ENCODE data around the gene KLF13.

KLF13 gene

DNA sequence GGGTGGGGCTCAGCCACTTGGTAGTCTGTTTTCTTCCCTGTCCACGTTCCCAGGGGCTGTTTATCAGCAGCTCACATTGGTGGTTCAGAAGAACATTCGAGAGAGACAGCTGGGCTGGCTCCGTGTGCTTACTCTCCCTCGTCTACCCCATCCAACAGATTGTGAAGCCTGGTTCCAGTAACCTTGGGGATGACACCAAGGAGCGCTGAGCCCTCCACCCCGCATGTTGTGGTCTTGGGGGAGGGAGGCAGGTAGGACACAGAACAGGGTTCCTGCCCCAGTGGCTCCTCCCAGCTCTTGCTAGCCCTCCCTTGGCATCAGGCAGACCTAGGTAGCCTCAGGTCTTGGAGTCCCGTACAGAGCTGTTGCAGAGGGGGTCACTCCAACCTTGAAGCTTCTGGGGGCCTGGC lies 33.1 kb downstream of the KLF13 start:
- Histone ChIP-seq H3K27ac (ENCODE audit: low read length) (peak overlapping the region; percentile 98), H3K79me2 (ENCODE audit: low read length) (peaks cover 97% of the 10 kb centered on the region), H3K4me3 (ENCODE audit: low read length) (peak overlapping the region; percentile 42; the same call in 1 of the 2 replicates), H3K4me1 (ENCODE audit: low read length) (peaks cover 98% of the 10 kb centered on the region), H3K9me2 (replicated peaks; ENCODE audit: insufficient read depth, low read length) (no peaks in the 10 kb centered on the region), H3K36me3 (replicated peaks; ENCODE audit: insufficient read depth, low read length) (no peaks in the 10 kb centered on the region), H3K9me3 (replicated peaks; ENCODE audit: insufficient read depth, low read length) (no peaks in the 10 kb centered on the region), H3F3A (ENCODE audit: insufficient read depth, low read length) (peaks cover 89% of the 10 kb centered on the region), H3K9ac (ENCODE audit: low read length) (peak overlapping the region; percentile 76), H3K4me2 (ENCODE audit: low read depth, low read length) (peak overlapping the region; percentile 95), H2AFZ (ENCODE audit: low read length) (no peak overlapping the region), H4K20me1 (ENCODE audit: insufficient read depth, low read length) (no peaks in the 10 kb centered on the region), H3K27me3 (replicated peaks; ENCODE audit: insufficient read depth, low read length) (no peaks in the 10 kb centered on the region)
- peak; percentile 20 for DNase-seq
- TF ChIP-seq EZH2 (optimal IDR thresholded peaks at IDR 0.05; ENCODE audit: low read depth, low read length) (no peak), EZH2phosphoT487 (IDR thresholded peaks at IDR 0.05; ENCODE audit: low read length) (no peak)
- TF ChIP-seq, protein P1, sequence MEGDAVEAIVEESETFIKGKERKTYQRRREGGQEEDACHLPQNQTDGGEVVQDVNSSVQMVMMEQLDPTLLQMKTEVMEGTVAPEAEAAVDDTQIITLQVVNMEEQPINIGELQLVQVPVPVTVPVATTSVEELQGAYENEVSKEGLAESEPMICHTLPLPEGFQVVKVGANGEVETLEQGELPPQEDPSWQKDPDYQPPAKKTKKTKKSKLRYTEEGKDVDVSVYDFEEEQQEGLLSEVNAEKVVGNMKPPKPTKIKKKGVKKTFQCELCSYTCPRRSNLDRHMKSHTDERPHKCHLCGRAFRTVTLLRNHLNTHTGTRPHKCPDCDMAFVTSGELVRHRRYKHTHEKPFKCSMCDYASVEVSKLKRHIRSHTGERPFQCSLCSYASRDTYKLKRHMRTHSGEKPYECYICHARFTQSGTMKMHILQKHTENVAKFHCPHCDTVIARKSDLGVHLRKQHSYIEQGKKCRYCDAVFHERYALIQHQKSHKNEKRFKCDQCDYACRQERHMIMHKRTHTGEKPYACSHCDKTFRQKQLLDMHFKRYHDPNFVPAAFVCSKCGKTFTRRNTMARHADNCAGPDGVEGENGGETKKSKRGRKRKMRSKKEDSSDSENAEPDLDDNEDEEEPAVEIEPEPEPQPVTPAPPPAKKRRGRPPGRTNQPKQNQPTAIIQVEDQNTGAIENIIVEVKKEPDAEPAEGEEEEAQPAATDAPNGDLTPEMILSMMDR (IDR thresholded peaks at IDR 0.05; ENCODE audit: low read length), result no peak

DNA sequence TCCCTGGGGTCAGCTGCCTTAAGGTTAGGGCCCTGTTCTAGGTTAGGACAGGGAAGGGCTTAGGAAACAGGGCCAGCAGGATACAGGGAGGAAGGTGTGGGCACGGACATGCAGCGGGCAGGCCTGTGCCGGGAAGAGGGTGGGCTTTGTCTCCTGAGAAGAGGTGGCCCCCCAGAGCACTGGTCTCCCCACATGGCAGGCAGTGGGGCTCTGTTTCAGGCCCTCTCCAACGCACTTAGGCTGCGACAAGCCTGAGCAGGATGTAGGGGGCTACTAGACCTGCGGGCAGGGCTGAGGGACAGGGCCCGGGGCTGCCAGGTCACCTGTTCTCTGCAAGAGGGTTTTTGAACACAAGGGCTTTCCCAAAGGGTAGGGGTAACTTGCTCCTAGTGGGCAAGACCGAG lies 33.5 kb downstream of the KLF13 start:
- Histone ChIP-seq H3K27ac (ENCODE audit: low read length) (peak overlapping the region; percentile 98), H3K27me3 (replicated peaks; ENCODE audit: insufficient read depth, low read length) (no peaks in the 10 kb centered on the region), H3K4me1 (ENCODE audit: low read length) (peaks cover 98% of the 10 kb centered on the region), H3K9me2 (replicated peaks; ENCODE audit: insufficient read depth, low read length) (no peaks in the 10 kb centered on the region), H3K4me3 (ENCODE audit: low read length) (peak overlapping the region; percentile 42; the same call in 1 of the 2 replicates), H3K9ac (ENCODE audit: low read length) (peak overlapping the region; percentile 76), H3K36me3 (replicated peaks; ENCODE audit: insufficient read depth, low read length) (no peaks in the 10 kb centered on the region), H2AFZ (ENCODE audit: low read length) (no peak overlapping the region), H3K79me2 (ENCODE audit: low read length) (peaks cover 97% of the 10 kb centered on the region), H3K9me3 (replicated peaks; ENCODE audit: insufficient read depth, low read length) (no peaks in the 10 kb centered on the region), H3F3A (ENCODE audit: insufficient read depth, low read length) (peaks cover 87% of the 10 kb centered on the region), H3K4me2 (ENCODE audit: low read depth, low read length) (peak overlapping the region; percentile 95), H4K20me1 (ENCODE audit: insufficient read depth, low read length) (no peaks in the 10 kb centered on the region)
- no peak for TF ChIP-seq EZH2 (optimal IDR thresholded peaks at IDR 0.05; ENCODE audit: low read depth, low read length)
- TF ChIP-seq, protein P1 (IDR thresholded peaks at IDR 0.05; ENCODE audit: low read length), result no peak
- TF ChIP-seq EZH2phosphoT487 (IDR thresholded peaks at IDR 0.05; ENCODE audit: low read length), result no peak
- DNase-seq, result peak; percentile 19

DNA sequence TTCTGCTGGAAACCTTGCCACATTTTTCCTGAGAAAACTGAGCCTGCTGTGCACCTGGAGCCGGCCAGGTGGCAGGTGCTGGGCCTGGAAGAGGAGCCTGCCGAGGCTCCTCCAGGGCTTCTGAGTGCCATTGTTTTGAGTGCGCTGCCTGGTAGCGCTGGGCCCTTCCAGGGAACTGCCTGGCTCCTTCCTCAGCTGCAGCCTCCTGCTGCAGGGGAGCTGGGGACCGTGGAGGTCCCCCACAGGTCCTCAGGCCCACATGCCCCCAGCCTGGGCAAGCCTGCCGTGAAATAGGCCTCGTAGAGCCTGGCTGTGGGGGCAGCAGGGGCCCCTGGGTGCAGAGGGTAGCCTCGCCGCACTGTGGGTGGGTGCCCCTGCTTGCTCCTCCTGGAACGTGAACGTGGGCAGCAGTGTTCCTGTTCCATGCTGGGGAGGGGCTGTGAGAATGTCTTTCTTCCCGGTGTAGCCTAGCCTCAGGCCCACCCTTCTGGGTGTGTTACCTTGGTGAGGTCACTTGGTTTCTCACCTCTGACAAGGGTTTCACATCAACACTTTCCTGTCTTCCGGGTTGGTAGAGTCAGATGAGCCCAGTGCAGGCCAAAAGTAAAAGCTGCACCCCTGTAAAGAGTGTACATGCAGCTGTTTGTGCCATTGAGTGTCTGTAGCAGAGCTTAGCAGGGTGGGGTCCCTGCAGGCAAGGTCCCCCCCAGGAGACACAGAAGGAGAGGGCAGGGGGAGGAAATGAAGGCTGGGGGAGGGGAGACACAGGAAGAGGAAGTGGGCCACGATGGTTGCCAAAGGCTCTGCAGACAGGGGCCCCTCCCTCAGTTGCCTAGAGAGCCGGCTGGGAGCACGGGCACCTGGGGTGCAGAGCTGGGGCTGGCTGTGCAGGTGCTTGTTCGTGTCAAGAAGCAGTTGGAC lies 34.5 kb downstream of the KLF13 start:
- H3K27me3 ChIP-seq (replicated peaks; ENCODE audit: insufficient read depth, low read length), result no peaks in the 10 kb centered on the region
- H3K9me3 ChIP-seq (replicated peaks; ENCODE audit: insufficient read depth, low read length), result no peaks in the 10 kb centered on the region
- peak; percentile 89 for DNase-seq
- peaks cover 83% of the 10 kb centered on the region for H3F3A ChIP-seq (ENCODE audit: insufficient read depth, low read length)
- peak overlapping the region; percentile 42 for H3K4me3 ChIP-seq (ENCODE audit: low read length)
- H3K36me3 ChIP-seq (replicated peaks; ENCODE audit: insufficient read depth, low read length), result no peaks in the 10 kb centered on the region
- peak overlapping the region; percentile 76 for H3K9ac ChIP-seq (ENCODE audit: low read length)
- H3K27ac ChIP-seq (ENCODE audit: low read length), result peak overlapping the region; percentile 98
- H3K79me2 ChIP-seq (ENCODE audit: low read length), result peaks cover 97% of the 10 kb centered on the region
- H4K20me1 ChIP-seq (ENCODE audit: insufficient read depth, low read length), result no peaks in the 10 kb centered on the region
- peak overlapping the region; percentile 95 for H3K4me2 ChIP-seq (ENCODE audit: low read depth, low read length)
- H3K4me1 ChIP-seq (ENCODE audit: low read length), result peaks cover 96% of the 10 kb centered on the region
- H3K9me2 ChIP-seq (replicated peaks; ENCODE audit: insufficient read depth, low read length), result no peaks in the 10 kb centered on the region
- TF ChIP-seq, protein P1 (IDR thresholded peaks at IDR 0.05; ENCODE audit: low read length), result no peak
- TF ChIP-seq EZH2 (optimal IDR thresholded peaks at IDR 0.05; ENCODE audit: low read depth, low read length), result no peak
- no peak for TF ChIP-seq EZH2phosphoT487 (IDR thresholded peaks at IDR 0.05; ENCODE audit: low read length)
- no peak overlapping the region for H2AFZ ChIP-seq (ENCODE audit: low read length)
